NCI-H748 (cell line): Measurements from ENCODE around the gene CORO7.

Source experiments
- DNase-seq: peaks from one replicate; lab custom pipeline; 2025; ENCODE audit not compliant: unreplicated experiment; lab: John Stamatoyannopoulos, UW

CORO7 gene

GRCh38 chr16:4385789-4386450 lies 30.5 kb downstream of the CORO7 start:
- DNase-seq, result no peak

GRCh38 chr16:4385066-4385788 lies 31.2 kb downstream of the CORO7 start:
- no peak for DNase-seq

GRCh38 chr16:4384509-4384942 lies 31.9 kb downstream of the CORO7 start:
- no peak for DNase-seq

- DNase-seq, result no peak
These were observed 32.6 kb downstream of the CORO7 start for GRCh38 chr16:4383591-4384444.

- no peak for DNase-seq
These were observed 33.5 kb downstream of the CORO7 start for GRCh38 chr16:4382795-4383357.

- DNase-seq, result no peak
These were observed 34.2 kb downstream of the CORO7 start for GRCh38 chr16:4381935-4382794.

GRCh38 chr16:4381072-4381934 lies 35.1 kb downstream of the CORO7 start:
- DNase-seq, result no peak

- no peak for DNase-seq
These were observed 36.0 kb downstream of the CORO7 start for GRCh38 chr16:4380119-4381063.

GRCh38 chr16:4378999-4379690 lies 37.3 kb downstream of the CORO7 start:
- no peak for DNase-seq

- DNase-seq, result no peak
These were observed 38.2 kb downstream of the CORO7 start for GRCh38 chr16:4378161-4378666.

GRCh38 chr16:4377573-4378154 lies 38.7 kb downstream of the CORO7 start:
- no peak for DNase-seq

GRCh38 chr16:4376893-4377572 lies 39.4 kb downstream of the CORO7 start:
- DNase-seq, result no peak

- DNase-seq, result no peak
These were observed 40.1 kb downstream of the CORO7 start for GRCh38 chr16:4376126-4376892.

- no peak for DNase-seq
These were observed 40.7 kb downstream of the CORO7 start for GRCh38 chr16:4375717-4376116.

- no peak for DNase-seq
These were observed 42.3 kb downstream of the CORO7 start for GRCh38 chr16:4373909-4374742.
